ENCODE measurements around the gene TRIM62. TPM values are rescaled to one million over a fixed set of nuclear protein-coding genes. Genes with fewer than 3 reads are reported as not detected.

The TRIM62 gene
- total RNA-seq, 2 experiments from 2014 or later = 2.4 to 8.4 TPM

GRCh38 chr1:33163621-33164519 is 18.0 kb downstream of the TRIM62 start:
- Histone ChIP-seq H4K20me1 (ENCODE audit: insufficient read depth, low read length) (no peaks in the 10 kb centered on the region), H2AFZ (ENCODE audit: low read length) (no peak overlapping the region), H3K4me1 (ENCODE audit: insufficient read depth, low read length, poor library complexity, severe bottlenecking) (no peaks in the 10 kb centered on the region), H3K9me3 (ENCODE audit: low read length) (no peaks in the 10 kb centered on the region), H3K4me2 (ENCODE audit: low read length) (no peak overlapping the region), H3K79me2 (ENCODE audit: insufficient read depth, low read depth, low read length) (no peaks in the 10 kb centered on the region), H3K36me3 (ENCODE audit: insufficient read depth, low read length) (no peaks in the 10 kb centered on the region), H3K9me2 (ENCODE audit: insufficient read depth, low read length) (no peaks in the 10 kb centered on the region), H3K4me3 (ENCODE audit: low read depth, low read length, poor library complexity, severe bottlenecking) (no peak overlapping the region), H3K27ac (ENCODE audit: low read depth, low read length, poor library complexity, severe bottlenecking) (no peak overlapping the region)
- no peak for DNase-seq (ENCODE audit: low spot score)
- ChIA-PET POLR2A (no interaction called here), CTCF (ENCODE audit: unreplicated experiment) (no interaction called here)
- intact Hi-C loops (cut with micrococcal nuclease; ENCODE audit: unreplicated experiment) = no loop called here
- no TSS peak for BruUV-seq (replicated peaks)
- TF ChIP-seq EZH2phosphoT487 (IDR thresholded peaks at IDR 0.05; ENCODE audit: borderline replicate concordance, low read depth, low read length) = no peak
- TF ChIP-seq CTCF (conservative IDR thresholded peaks at IDR 0.05; ENCODE audit: low read length) = no peak

GRCh38 chr1:33162141-33162540 is 19.7 kb downstream of the TRIM62 start:
- BruUV-seq (replicated peaks) = no TSS peak
- no peaks in the 10 kb centered on the region for H3K9me2 ChIP-seq (ENCODE audit: insufficient read depth, low read length)
- H3K4me3 ChIP-seq (ENCODE audit: low read depth, low read length, poor library complexity, severe bottlenecking) = no peak overlapping the region
- no peaks in the 10 kb centered on the region for H4K20me1 ChIP-seq (ENCODE audit: insufficient read depth, low read length)
- intact Hi-C loops (cut with micrococcal nuclease; ENCODE audit: unreplicated experiment) = no loop called here
- no peaks in the 10 kb centered on the region for H3K79me2 ChIP-seq (ENCODE audit: insufficient read depth, low read depth, low read length)
- no peak overlapping the region for H3K27ac ChIP-seq (ENCODE audit: low read depth, low read length, poor library complexity, severe bottlenecking)
- H3K4me1 ChIP-seq (ENCODE audit: insufficient read depth, low read length, poor library complexity, severe bottlenecking) = no peaks in the 10 kb centered on the region
- H3K4me2 ChIP-seq (ENCODE audit: low read length) = no peak overlapping the region
- DNase-seq (ENCODE audit: low spot score) = no peak
- H3K9me3 ChIP-seq (ENCODE audit: low read length) = no peaks in the 10 kb centered on the region
- TF ChIP-seq EZH2phosphoT487 (IDR thresholded peaks at IDR 0.05; ENCODE audit: borderline replicate concordance, low read depth, low read length) (no peak), CTCF (conservative IDR thresholded peaks at IDR 0.05; ENCODE audit: low read length) (no peak)
- POLR2A ChIA-PET = no interaction called here
- CTCF ChIA-PET (ENCODE audit: unreplicated experiment) = no interaction called here
- no peak overlapping the region for H2AFZ ChIP-seq (ENCODE audit: low read length)
- no peaks in the 10 kb centered on the region for H3K36me3 ChIP-seq (ENCODE audit: insufficient read depth, low read length)

- ChIA-PET CTCF (ENCODE audit: unreplicated experiment) (no interaction called here), POLR2A (no interaction called here)
- intact Hi-C loops (cut with micrococcal nuclease; ENCODE audit: unreplicated experiment) = no loop called here
- no peak overlapping the region for H2AFZ ChIP-seq (ENCODE audit: low read length)
- no peak overlapping the region for H3K27ac ChIP-seq (ENCODE audit: low read depth, low read length, poor library complexity, severe bottlenecking)
- no peaks in the 10 kb centered on the region for H3K4me1 ChIP-seq (ENCODE audit: insufficient read depth, low read length, poor library complexity, severe bottlenecking)
- no peaks in the 10 kb centered on the region for H3K9me2 ChIP-seq (ENCODE audit: insufficient read depth, low read length)
- H3K9me3 ChIP-seq (ENCODE audit: low read length) = no peaks in the 10 kb centered on the region
- TF ChIP-seq EZH2phosphoT487 (IDR thresholded peaks at IDR 0.05; ENCODE audit: borderline replicate concordance, low read depth, low read length) = no peak
- TF ChIP-seq CTCF (conservative IDR thresholded peaks at IDR 0.05; ENCODE audit: low read length) = no peak
- H3K36me3 ChIP-seq (ENCODE audit: insufficient read depth, low read length) = no peaks in the 10 kb centered on the region
- H3K79me2 ChIP-seq (ENCODE audit: insufficient read depth, low read depth, low read length) = no peaks in the 10 kb centered on the region
- no peak overlapping the region for H3K4me3 ChIP-seq (ENCODE audit: low read depth, low read length, poor library complexity, severe bottlenecking)
- no peak overlapping the region for H3K4me2 ChIP-seq (ENCODE audit: low read length)
- no TSS peak for BruUV-seq (replicated peaks)
- no peak for DNase-seq (ENCODE audit: low spot score)
- no peaks in the 10 kb centered on the region for H4K20me1 ChIP-seq (ENCODE audit: insufficient read depth, low read length)
These were observed 20.7 kb downstream of the TRIM62 start for GRCh38 chr1:33161061-33161681.
